GM12878 (cell line): ENCODE data around the gene HSP90AB1. TPM values are rescaled to one million over a fixed set of nuclear protein-coding genes. Genes with fewer than 3 reads are reported as not detected.

ENCODE experiments used
- ATAC-seq: fragments of 200-7000 bp; cut with Tn5 transposase; 3 replicates; pipeline ENCODE4 v1.9.1; 2020; ENCODE audit warnings: mild to moderate bottlenecking, moderate library complexity
- BruUV-seq: library from RNA; stranded (reverse); fragments of 400-500 nt; replicated peaks from 2 replicates; lab custom pipeline; 2021; lab: Mats Ljungman, UMichigan
- CTCF ChIA-PET: fragments of 300-600 bp; sonication (Branson Sonifier 250); formaldehyde crosslinking; extraction: SDS; loops from one replicate; lab custom pipeline; 2021; ENCODE audit warnings: inconsistent platforms; lab: Yijun Ruan, JAX
- POLR2A ChIA-PET: fragments of 350-600 bp; formaldehyde crosslinking; extraction: SDS; loops from one replicate; lab custom pipeline; 2021; ENCODE audit warnings: inconsistent platforms; lab: Charles Lee
- RAD21 ChIA-PET: fragments of 300-600 bp; sonication (Branson Sonifier 250); formaldehyde crosslinking; loops from one replicate; lab custom pipeline; 2023; ENCODE audit warnings: antibody characterized with exemption; ENCODE audit not compliant: unreplicated experiment; lab: Charles Lee
- SMC1A ChIA-PET: fragments of 300-600 bp; sonication (Branson Sonifier 250); formaldehyde crosslinking; loops from one replicate; lab custom pipeline; 2023; ENCODE audit not compliant: unreplicated experiment, uncharacterized antibody; lab: Charles Lee
- DNase-seq: peaks from one replicate; pipeline ENCODE4 v3.0.0-alpha.2; 2011; ENCODE audit warnings: low read depth, low spot score
- FAIRE-seq: peaks from 3 replicates; lab custom pipeline; 2011; peaks lifted over from hg19 to GRCh38; lab: Jason Lieb, UNC
- H2AFZ ChIP-seq: 2 replicates; pipeline ENCODE4 v1.6.0; 2011; ENCODE audit warnings: low read depth, low read length, control low read depth; ENCODE audit not compliant: control insufficient read depth
- H3K27ac ChIP-seq: 2 replicates; pipeline ENCODE4 v1.5.1; 2011; ENCODE audit warnings: control low read depth; ENCODE audit not compliant: control insufficient read depth, insufficient read depth
- H3K27me3 ChIP-seq, 2 experiments: replicated peaks in 1 of 2; 2 replicates each; pipeline versions ENCODE4 v1.6.0 to v1.6.1; 2011; ENCODE audit warnings: low read length in 1 of 2; ENCODE audit not compliant: control insufficient read depth in 2 of 2, insufficient read depth in 2 of 2
- H3K36me3 ChIP-seq, 2 experiments: 2 replicates each; pipeline ENCODE4 v1.5.1; 2011; ENCODE audit warnings: low read length in 1 of 2; ENCODE audit not compliant: control insufficient read depth in 2 of 2, insufficient read depth in 2 of 2
- H3K4me1 ChIP-seq: 2 replicates; pipeline ENCODE4 v1.6.1; 2011; ENCODE audit warnings: mild to moderate bottlenecking, low read length, moderate library complexity, mixed read lengths; ENCODE audit not compliant: control insufficient read depth, insufficient read depth
- H3K4me2 ChIP-seq: 2 replicates; pipeline ENCODE4 v1.6.0; 2011; ENCODE audit warnings: control low read depth; ENCODE audit not compliant: control insufficient read depth, insufficient read depth
- H3K4me3 ChIP-seq: fragments of 200-600 bp; sonication (generic); 2 replicates; pipeline ENCODE4 v1.5.1; 2016
- H3K79me2 ChIP-seq: 2 replicates; pipeline ENCODE4 v1.6.0; 2011; ENCODE audit warnings: low read length; ENCODE audit not compliant: control insufficient read depth, insufficient read depth
- H3K9ac ChIP-seq: 2 replicates; pipeline ENCODE4 v1.8.0; 2011; ENCODE audit warnings: low read length, control low read depth, mixed read lengths; ENCODE audit not compliant: control insufficient read depth, insufficient read depth
- H3K9me3 ChIP-seq: replicated peaks from 3 replicates; pipeline ENCODE4 v1.5.1; 2011; ENCODE audit warnings: mild to moderate bottlenecking, low read length; ENCODE audit not compliant: control insufficient read depth, insufficient read depth
- H4K20me1 ChIP-seq: 2 replicates; pipeline ENCODE4 v1.6.0; 2011; ENCODE audit not compliant: control insufficient read depth, insufficient read depth
- WGBS: methylation state at CpG from one replicate; pipeline ENCODE4 v1.1.6; 2016; ENCODE audit warnings: low lambda C conversion rate; ENCODE audit not compliant: insufficient replicate concordance, insufficient coverage; ENCODE audit errors: missing lambda C conversion rate; 5-methylcytosine and 5-hydroxymethylcytosine counted together
- in situ Hi-C: fragments of 300-500 bp; cut with MboI; formaldehyde crosslinking; loops from 9 replicates; pipeline ENCODE4 v1.14.3; 2018; ENCODE audit warnings: mixed read lengths
- intact Hi-C: fragments of 100-400 bp; cut with micrococcal nuclease; formaldehyde crosslinking; loops from one replicate; pipeline ENCODE4 v1.14.2; 2022; ENCODE audit not compliant: unreplicated experiment
- polyA plus RNA-seq, 11 experiments: library from polyadenylated mRNA; depleted of rRNA in 4 of 11; unstranded in 6 of 11; stranded (reverse) in 5 of 11; fragments of >200 nt; fragmentation: Nextera tagmentation in 4 of 11; fragmentation: Illumina TruSeq in 1 of 11; extraction: Ambion mirVana in 4 of 11; extraction: Trizol in 1 of 11; gene quantifications; 1 replicate in 1 of 11; 2 replicates in 10 of 11; pipeline versions ENCODE4 v1.2.1 to v1.2.3, GENCODE V29; 2011 to 2016; ENCODE audit warnings: inconsistent platforms in 2 of 11, missing spikeins in 2 of 11, low read depth in 1 of 11
- total RNA-seq, 4 experiments: library from RNA; depleted of rRNA in 3 of 4; stranded (reverse); fragments of >200 nt in 3 of 4; fragmentation: Illumina TruSeq in 1 of 4; extraction: Trizol in 1 of 4; gene quantifications; 2 replicates each; pipeline versions ENCODE4 v1.2.1 to v1.2.3, GENCODE V29; 2013 to 2021
- TF ChIP-seq, protein P1 (sequence below): IDR thresholded peaks from 2 replicates; pipeline ENCODE4 v1.6.1; 2011; ENCODE audit warnings: low read depth, mild to moderate bottlenecking, low read length, moderate library complexity, borderline replicate concordance; ENCODE audit errors: extremely low read depth
- TF ChIP-seq, protein P2 (sequence below): IDR thresholded peaks from 2 replicates; pipeline ENCODE4 v1.6.1; 2012; ENCODE audit warnings: mild to moderate bottlenecking, low read depth, low read length

The HSP90AB1 gene
- total and polyA plus RNA-seq, 10 of the 15 experiments (the other 5 are each of a cell fraction or from before 2014, with no cell fraction given) = 988 to 1,682 (median 1,146) TPM

DNA sequence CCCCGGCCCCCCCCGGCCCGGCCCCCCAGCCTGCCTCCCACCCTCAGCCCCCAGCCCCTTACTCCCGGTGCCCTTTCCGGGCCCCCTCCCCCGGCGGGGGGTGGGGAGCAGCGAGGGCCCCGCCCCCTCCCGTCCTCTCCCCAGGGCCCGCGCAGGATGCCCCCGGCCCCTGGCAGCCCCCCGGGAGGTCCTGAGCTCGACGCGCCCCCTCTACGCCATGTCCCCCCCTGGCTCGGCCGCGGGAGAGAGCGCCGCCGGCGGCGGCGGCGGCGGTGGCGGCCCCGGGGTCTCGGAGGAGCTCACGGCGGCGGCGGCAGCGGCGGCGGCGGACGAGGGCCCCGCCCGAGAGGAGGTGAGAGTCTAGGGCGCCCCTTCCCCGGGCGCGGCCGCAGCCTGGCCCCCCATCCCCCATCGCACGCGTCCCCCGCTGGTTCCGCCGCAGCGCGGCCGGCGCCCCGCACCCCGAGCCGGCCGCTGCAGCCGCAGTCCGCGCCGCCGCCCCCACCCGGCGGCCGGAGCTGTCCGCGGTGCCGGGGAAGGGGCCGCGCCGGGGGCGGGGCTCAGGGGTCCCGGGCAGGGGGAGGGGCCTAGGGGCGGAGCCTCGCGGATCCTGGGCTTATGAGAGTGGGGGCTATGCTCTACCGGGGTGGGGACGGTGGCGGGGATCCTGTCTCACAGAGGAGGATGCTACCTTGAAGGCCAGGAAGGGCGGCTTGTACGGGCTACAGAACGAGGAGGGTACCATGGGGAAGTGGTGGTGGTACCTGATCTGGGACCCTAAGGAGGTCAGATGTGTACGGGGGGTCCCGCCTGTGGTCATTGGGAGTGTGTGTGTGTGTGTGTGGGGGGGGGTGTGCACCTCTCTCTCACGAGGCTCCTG, 23.9 kb downstream of the HSP90AB1 start:
- H2AFZ ChIP-seq = no peak overlapping the region
- H4K20me1 ChIP-seq = no peaks in the 10 kb centered on the region
- in situ Hi-C loops (no loop called here), intact Hi-C loops (no loop called here)
- no peak overlapping the region for H3K4me3 ChIP-seq
- peaks cover 1% of the 10 kb centered on the region; the same call in 1 of the 2 replicates for H3K79me2 ChIP-seq
- H3K4me2 ChIP-seq = peak overlapping the region; percentile 24; the same call in 1 of the 2 replicates
- FAIRE-seq (no peak), DNase-seq (no peak), ATAC-seq (no peak)
- RAD21 ChIA-PET = interaction anchor here (1.1 to 4.2 kb wide), 2 partner anchors 34 to 68 kb away, joined by 3 to 36 read pairs; no protein-coding TSS in a partner anchor
- no peaks in the 10 kb centered on the region for H3K9me3 ChIP-seq
- H3K36me3 ChIP-seq = no peaks in the 10 kb centered on the region
- WGBS = 1% methylated on average over 15 of the region's 90 CpGs
- SMC1A ChIA-PET = interaction anchor here (4.6 kb wide), 1 partner anchor 67 kb away, joined by 79 read pairs; no protein-coding TSS in a partner anchor
- CTCF ChIA-PET = interaction anchor here (1.6 to 6.3 kb wide), 3 partner anchors 36 to 65 kb away, joined by 3 to 163 read pairs (median 4); no protein-coding TSS in a partner anchor
- peaks cover 4 to 15% of the 10 kb centered on the region in 2 experiments; a peak in 3 of 4 replicates for H3K27me3 ChIP-seq
- H3K4me1 ChIP-seq = peaks cover 21% of the 10 kb centered on the region
- no peak overlapping the region for H3K27ac ChIP-seq
- BruUV-seq = no TSS peak
- H3K9ac ChIP-seq = no peak overlapping the region
- POLR2A ChIA-PET = interaction anchor here (0.8 kb wide), 1 partner anchor 19 kb away, joined by 3 read pairs; no protein-coding TSS in a partner anchor
- TF ChIP-seq, protein P1, sequence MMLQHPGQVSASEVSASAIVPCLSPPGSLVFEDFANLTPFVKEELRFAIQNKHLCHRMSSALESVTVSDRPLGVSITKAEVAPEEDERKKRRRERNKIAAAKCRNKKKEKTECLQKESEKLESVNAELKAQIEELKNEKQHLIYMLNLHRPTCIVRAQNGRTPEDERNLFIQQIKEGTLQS = no peak
- TF ChIP-seq, protein P2, sequence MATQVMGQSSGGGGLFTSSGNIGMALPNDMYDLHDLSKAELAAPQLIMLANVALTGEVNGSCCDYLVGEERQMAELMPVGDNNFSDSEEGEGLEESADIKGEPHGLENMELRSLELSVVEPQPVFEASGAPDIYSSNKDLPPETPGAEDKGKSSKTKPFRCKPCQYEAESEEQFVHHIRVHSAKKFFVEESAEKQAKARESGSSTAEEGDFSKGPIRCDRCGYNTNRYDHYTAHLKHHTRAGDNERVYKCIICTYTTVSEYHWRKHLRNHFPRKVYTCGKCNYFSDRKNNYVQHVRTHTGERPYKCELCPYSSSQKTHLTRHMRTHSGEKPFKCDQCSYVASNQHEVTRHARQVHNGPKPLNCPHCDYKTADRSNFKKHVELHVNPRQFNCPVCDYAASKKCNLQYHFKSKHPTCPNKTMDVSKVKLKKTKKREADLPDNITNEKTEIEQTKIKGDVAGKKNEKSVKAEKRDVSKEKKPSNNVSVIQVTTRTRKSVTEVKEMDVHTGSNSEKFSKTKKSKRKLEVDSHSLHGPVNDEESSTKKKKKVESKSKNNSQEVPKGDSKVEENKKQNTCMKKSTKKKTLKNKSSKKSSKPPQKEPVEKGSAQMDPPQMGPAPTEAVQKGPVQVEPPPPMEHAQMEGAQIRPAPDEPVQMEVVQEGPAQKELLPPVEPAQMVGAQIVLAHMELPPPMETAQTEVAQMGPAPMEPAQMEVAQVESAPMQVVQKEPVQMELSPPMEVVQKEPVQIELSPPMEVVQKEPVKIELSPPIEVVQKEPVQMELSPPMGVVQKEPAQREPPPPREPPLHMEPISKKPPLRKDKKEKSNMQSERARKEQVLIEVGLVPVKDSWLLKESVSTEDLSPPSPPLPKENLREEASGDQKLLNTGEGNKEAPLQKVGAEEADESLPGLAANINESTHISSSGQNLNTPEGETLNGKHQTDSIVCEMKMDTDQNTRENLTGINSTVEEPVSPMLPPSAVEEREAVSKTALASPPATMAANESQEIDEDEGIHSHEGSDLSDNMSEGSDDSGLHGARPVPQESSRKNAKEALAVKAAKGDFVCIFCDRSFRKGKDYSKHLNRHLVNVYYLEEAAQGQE = peak; percentile 59; the same call in 1 of the 2 replicates
